Dermis microvascular lymphatic vessel endothelial cell (primary cell): ENCODE results near the gene MYOM1. TPM values are rescaled to one million over a fixed set of nuclear protein-coding genes. Genes with fewer than 3 reads are reported as not detected.

Experiments used
- DNase-seq, 2 donors: peaks; one replicate each; pipeline versions ENCODE4 v3.0.0 to v3.0.0-alpha.2; 2010; ENCODE audit warnings: low read depth in 2 of 2
- total RNA-seq: library from RNA; depleted of rRNA; stranded (reverse); fragments of >200 nt; gene quantifications from 2 replicates; pipeline ENCODE4 v1.2.1, GENCODE V29; 2014

Gene MYOM1
- 0.26 and 1.9 TPM in 2 replicates for total RNA-seq

DNA sequence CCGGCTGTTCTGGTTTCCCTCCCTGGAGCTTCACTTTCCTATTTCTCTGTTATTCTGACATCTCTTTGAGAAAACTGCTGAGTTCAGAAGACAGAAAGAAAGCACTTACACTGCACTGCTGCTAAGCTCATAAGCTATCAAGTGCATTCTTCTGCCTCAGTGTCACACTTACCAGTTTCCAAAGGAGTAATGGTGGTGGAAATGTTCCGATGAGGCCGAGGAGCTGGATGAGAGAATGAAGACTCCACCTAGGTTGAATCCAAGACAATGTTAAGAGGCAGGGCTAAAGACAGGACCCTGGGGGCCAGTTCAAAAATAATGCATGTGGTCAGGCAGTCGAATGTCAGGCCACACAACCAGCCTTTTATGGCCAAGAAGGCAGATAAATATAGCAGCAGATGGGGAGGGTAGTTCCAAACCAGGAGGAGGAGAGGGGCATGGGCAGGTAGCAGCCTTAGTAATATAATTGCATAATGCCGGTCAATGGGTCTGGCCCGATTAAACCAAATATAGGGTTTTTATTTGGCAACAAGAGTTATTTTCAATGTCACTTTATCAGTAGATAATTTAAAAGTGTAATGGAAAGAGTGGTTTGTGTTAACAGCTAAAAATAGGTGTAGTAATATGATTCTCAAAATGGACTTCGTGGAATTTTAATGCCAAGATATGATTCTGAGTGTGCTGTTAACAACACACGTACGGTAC is at the start of gene MYOM1:
Gene MYOM1, minus strand, starts transcription at position 338 of the 705 bp plus-strand sequence. CDS start 4,745 bp downstream, outside the sequence.
- no peak for DNase-seq

DNA sequence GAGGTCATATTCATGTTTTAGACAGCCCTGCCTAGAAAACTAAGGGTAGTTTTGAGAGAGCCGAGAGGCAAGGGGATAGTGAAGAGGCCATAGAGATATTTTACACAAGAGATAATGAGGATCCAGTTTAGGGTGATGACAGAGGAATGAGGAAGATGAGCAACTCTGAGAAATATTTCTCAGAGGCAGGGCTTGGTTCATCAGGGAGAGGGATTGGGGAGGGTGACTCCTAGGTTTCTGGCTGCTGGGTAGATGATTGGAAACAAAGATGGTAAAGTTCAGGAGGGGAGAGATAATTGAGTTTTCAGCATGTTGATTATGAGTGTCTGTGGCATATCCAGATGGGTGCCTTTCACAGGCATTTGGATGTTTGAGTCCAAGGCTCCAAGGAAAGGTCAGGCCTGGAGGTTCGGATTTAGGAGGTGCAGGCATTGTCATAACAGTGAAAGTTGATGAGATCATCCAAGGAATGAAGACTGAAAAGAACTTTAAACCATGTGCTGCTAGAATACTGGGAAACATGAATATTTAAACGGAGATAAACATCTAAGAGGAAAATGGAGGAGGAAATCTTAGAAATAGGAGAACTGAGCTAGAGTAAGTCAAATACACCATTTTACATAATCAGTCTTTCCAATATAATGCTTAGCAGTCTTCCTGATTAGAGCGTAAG is 49.6 kb upstream of the MYOM1 start:
- DNase-seq = no peak

DNA sequence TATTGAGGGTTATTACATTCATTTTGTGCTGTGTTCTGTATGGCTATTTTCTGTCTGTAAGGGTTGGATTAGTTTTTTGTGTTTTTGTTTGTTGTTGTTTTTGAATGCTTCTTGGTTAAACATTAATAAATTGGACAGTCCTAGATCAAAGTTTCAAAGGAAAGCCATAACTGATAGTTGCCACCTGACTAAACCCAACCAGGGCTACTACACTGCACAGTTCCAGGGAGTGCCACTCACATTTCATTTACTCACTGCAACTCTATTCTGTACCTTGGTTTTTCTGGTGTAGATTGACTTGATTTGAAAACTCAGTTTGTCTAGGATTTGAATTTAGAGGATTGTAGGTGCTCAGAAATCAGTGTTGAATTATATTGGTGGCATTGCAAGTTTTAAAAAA is 48.5 kb upstream of the MYOM1 start:
- DNase-seq = no peak

DNA sequence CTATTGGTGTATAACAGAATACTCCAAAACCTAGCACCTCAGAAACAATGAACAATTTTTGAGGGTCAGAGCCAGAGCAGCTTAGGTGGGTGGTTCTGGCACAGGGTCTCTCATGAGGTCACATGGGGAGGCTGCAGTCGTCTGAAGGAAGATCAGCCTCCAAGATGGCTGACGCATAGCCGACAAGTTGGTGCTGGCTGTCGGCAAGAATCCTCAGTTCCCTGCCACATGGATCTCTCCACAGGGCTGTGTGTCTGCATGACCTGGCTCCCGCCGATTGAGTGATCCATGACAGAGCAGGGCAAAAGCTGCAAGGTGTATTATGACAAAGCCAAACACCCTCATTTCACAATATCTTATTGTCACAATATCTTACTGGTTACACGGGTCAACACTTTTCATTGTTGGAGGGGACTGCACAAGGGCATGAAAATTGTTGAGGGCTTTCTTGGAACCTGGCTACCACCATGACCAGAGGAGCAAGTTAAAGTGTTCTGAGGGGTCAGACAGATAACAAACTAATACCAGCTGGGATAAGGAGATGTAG is 46.4 kb upstream of the MYOM1 start:
- no peak for DNase-seq

DNA sequence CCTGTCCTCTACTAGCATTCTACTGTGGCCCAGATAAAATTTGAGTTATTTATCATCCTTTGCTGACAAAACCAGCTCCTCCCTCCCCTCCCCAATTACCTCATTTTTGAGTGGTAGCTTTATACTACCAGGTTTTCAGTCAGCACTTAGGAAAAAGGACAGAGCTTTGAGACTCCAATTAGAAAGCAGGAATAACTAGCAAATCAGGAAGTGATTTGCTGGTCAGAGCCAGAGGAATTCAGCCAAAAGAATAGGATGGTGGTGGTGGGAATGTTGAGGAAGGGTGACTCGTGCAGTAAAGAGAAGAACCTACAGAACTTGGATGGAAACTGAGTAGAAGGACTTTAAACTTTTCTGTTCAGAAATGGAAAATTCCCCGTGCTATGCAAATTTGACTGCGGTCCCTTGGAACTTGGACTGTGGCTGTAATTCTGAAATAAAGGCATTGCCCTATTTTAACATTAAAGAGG is 45.8 kb upstream of the MYOM1 start:
- DNase-seq = peak in 1 of 2 donors; percentile 70

DNA sequence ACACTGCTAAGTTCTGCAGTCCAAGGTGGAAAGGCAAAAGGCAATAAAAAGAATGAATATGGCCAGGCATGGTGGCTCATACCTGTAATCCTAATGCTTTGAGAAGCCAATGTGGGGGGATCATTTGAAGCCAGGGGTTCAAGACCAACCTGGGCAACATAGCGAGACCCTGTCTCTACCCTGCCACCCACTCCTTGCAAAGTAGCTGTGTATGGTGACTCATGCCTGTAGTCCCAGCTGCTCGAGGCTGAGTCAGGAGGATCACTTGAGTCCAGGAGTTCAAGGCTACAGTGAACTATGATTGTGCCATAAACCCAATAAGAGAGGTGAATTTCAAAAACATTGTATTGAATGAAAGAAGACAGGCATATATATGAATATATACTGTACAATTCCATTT is 44.6 kb upstream of the MYOM1 start:
- DNase-seq = peak in 1 of 2 donors; percentile 34

DNA sequence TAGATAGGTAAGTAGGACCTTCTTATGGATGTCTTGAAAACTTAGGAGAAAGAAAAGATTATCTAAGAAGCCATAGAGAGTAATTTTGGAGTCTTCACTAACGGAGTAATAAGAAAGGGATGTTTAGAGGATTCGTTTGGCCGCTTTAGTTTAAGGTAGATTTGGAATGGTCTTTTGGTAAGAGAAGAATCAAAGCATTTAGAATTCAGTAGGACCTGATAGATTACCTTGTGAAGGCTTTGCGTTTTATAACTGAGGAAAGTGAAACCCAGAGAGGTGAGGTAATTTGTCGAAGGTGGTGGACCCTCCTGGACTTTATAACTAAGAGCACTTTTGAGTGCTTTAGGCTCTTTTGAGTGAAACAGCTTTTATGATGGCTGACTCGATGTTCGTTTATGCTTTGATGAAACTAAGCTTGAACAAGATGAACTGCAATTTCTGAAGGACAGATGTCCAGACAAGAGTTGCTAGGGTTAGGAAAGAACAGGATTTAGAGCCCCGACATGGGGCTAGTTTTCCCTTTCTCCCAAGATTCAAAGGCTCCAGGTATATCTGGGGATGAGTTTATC is 43.4 kb upstream of the MYOM1 start:
- DNase-seq = no peak

DNA sequence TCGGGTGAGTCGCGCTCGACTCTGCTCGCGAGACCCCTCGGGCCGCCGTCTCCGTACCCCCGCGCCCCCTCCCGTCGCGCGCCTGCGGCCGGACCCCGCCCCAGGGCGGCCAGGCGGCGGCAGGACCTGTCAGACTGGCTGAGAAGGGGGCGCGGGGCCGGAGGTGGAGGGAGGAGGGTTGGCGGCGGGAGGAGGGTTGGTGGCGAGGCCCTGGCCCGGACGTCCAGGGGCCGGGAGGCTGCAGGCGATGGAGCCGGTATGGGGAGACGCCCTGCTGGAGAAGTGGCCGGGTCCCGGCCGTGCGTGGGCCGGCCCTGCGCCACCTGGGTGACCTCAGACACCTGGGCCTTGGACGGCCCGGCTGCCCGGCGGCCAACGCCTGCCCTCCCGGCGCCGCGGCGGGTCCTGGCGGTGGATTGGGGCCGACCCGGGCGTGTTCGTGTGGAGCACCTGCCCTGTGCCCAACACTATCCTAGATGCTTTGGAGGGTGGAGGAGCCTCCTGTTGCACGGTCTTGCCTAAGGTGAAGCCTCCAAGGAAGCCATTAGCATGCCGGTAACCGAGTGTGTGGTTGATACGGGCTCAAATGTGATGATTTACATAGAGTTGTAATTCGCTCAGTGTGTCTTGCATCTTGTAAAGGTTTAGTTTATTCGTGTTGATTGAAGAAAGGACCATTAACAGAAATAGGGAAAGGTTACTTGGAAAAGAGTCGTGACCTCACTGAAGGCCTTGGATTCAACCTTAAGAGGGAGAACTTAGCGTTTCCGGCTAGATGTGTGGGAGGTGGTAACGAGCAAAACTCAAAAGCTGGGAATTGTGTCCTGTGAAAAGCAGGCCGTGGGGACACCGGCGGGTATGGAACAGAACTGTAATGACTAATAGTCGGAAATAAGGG is 42.7 kb upstream of the MYOM1 start:
- DNase-seq = peak in 1 of 2 donors; percentile 43

DNA sequence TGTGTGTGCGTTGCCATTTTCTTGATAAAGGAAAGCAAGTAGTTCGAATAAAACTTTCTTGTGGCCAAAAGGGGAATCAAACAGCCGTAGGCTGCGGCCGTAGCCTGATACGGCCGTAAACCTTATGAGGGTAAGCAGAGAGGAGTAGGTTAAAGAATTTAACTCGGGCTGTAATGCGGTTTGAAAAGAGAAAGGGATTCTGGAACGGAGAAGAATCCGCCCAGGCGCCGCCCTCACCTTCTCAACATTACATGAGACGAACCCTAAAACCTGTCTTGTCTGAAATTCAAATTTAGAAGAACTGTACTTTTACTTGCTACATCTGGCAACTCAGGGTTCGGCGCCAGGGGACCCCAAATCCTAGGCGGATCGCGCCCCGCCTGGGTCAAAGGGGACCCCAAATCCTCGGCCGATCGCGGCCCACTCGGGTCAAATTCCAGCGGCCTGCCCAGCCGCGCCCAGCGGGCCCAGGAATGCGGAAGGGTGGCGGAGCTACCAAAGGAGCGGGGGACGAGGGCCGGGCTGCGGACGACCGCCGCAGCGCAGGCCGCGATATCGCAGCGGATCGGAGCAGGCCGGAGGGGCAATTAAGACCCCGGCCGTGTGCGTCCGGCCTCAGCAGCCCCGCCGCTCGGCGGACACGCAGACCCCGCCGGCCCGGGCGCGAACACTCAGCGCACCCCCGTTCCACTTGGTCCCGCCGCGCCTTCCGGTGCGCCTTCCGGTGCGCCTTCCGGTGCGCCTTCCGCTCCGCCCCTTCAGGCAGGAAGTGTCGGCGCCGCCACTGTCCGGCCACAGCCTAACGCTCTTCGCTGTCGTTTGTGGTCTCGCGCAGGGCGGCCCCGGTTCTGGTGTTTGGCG is 41.8 kb upstream of the MYOM1 start, which contains the start of gene MYL12B:
Gene MYL12B, plus strand, starts transcription at position 761 of the 861 bp plus-strand sequence. CDS start 10,766 bp downstream, outside the sequence.
- peak in 1 of 2 donors; percentile 83 for DNase-seq

DNA sequence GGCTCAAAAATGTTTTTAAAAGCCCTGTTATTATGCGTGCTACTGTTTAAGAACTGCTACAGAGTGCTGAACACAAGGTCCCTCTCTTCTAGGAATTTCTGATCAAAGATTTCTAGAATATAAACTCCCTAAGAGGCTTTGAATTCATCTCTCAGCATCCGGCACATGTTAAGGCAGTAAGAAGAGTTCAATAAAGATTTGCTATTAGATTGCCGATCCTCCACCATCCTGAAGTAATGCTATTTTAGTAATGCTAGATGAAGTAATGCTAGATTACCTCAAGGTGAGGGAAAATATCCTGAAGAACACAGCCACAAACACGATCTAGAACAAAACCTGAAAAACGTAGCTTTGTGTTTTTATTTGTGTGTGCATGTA is 41.2 kb upstream of the MYOM1 start:
- DNase-seq = no peak

DNA sequence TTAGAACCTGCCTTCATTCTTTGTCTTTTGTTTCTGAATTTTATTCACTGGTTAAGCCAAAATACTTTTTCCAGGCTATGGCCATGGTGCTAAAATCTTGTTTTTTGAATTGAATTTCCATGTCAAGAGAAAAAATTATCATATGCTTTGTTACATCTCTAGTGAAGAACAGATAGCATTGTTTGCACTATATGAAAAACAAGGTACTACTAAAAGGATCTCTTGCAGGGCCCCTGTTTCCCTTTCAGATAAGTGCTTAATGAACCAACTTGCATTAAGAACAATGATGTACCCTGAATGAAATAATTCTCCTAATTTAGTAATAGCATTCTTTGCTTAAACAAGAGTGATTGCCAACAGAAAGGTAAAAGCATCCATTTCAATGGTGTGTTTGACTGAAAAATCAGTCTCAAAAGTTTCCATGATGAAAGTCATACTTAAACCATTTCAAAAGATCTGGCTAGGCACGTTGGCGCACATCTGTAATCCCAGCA is 37.9 kb upstream of the MYOM1 start:
- no peak for DNase-seq

DNA sequence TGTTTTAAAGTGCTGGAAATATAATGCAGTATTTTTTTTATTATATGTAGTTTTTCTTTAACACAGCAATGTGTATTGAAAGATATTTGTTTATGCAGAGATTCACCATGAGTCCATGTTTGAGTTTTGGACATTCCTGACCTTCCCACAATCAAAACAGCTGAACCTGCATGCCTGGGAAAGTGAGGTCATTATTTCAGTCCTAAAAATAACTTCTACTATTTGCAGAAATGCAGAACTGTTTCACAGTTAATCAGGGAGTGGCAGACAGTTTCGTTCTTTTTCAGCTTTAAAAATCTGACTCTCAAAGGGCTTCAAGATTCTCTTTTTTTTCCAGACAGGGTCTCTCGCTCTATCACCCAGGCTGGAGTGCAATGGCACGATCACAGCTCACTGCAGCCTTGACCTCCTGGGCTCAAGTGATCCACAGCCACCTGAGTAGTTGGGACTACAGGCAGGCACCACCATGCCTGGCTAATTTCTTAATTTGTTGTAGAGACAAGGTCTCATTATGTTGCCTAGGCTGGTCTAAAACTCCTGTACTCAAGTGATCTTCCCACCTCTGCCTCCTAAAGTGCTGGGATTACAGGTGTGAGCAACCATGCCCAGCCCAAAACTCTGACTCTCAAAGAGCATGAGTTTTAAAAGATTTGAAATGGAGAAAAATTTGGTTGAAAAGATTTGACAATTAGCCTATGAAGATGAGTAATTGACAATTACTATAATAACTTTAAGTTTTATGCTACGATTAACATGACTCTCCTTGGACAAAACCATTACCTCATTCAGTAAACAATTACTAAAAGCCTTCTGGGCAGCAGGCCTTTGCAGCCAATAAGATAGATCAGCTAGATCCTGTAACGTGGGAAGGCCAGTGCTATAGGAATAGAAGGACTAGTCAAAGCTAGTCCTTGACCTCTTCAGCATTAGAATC is 37.2 kb upstream of the MYOM1 start:
- DNase-seq = peak in 1 of 2 donors; percentile 62

DNA sequence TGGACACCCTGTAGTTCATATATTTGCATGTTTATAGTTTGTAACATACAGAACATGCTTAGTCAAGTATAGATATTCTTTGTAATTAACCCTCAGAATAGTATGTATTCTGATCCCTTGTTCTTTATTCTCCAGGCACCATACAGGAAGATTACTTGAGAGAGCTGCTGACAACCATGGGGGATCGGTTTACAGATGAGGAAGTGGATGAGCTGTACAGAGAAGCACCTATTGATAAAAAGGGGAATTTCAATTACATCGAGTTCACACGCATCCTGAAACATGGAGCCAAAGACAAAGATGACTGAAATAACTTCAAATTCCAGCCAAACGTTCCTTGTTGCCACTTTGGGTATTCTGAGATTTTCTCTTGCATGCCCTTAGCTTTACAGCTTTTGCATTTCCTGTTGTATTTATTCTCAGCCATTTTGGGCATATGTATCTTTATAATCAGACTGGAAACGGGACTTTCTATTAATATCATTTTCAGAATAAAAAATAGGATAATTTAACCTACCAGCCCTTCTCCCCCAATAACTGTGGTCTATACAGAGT is 35.9 kb upstream of the MYOM1 start:
- DNase-seq = peak in 1 of 2 donors; percentile 39

DNA sequence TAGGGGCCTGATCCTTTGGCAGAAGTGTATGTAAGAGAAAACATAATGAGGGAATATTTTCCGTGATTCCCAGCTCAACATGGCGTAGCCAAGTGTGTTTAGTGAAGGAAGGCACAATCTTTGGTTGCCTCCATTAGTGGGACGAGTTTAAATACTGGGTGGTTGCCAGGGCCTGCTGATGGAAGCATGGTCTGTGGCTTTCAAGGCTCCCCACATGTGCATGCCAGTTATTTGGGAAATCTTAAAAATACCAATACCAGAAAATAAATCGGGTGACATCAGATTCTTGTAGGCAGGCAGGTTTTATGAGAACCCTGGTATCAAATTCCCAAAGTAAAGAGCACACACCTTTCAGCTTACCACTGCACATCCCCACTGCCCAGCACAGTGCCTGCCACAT is 35.0 kb upstream of the MYOM1 start:
- DNase-seq = no peak

DNA sequence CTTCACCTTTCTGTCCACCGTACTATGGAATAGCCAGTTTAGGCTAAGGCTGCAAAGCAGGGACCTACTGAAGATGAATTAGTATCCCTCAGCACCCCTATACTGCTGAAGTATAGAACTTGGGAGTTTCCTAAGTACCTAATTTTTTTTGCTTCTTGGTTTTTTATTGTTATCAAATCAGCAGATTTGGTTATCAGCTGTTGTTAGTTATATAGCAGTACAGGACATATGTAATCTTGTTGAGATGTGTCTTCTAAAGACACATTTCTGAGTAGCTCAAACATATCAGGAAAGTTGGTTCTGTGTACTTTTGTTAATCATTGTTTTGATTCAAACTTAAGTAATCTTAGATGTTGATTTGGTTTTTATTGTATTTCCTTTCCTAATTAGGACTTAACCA is 33.1 kb upstream of the MYOM1 start:
- DNase-seq = no peak

DNA sequence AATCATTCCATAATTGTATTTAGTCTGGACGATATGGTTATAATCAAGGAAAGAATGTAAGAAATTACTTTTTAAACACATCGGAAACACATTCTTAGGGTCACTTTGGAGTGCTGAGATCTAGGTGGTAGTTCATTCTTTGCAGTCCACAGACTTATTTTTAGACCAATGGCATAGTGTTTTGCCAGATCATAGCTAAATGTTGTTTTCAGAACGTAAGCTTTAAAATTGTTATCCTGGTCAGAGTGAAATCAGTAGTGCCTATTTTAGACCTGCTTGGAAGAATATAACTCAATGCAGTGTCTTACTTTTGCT is 32.2 kb upstream of the MYOM1 start:
- peak in 1 of 2 donors; percentile 37 for DNase-seq

DNA sequence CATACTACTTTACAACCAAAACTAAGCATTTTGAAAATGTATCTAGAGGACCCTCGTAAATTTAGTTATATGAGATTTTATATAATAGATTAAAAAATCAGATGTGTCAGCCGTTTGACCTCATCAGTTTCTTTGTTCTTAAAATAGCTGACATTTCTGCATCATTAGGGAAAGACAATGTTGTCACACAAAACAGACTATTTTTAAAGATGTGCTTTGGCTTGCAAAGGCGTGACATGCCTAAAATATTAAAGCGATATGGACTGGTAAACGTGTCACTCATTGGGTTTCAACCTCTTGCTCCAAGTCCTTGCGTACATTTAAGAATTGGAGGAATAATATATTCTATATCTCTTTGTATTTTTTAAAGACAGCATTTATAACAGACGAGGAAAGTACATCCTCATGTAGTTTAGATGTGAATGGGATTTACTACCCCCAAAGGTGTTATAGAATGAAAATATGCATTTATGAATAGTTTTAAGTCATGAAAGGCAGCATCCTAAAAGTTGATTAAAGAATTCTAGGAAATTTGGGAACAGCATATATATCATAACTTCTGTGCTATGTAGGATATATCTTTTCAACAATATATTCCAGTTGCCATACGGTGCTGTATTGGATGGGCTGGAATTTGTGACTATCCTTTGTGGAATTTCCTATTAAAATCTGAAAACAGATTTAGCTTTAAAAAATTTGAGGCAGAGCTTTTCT is 31.6 kb upstream of the MYOM1 start:
- peak in 1 of 2 donors; percentile 22 for DNase-seq
